Measurements from ENCODE around the gene CHRNA3. TPM values are rescaled to one million over a fixed set of nuclear protein-coding genes. Genes with fewer than 3 reads are reported as not detected.

CHRNA3 gene
- total RNA-seq, 1 experiment from 2014 or later = not detected

- no peak overlapping the region for H3K27ac ChIP-seq (ENCODE audit: low read depth, low read length)
- no peaks in the 10 kb centered on the region for H3K79me2 ChIP-seq (ENCODE audit: insufficient read depth, low read length)
- ChIA-PET RAD21 (ENCODE audit: low non-redundant PET in 1 of 2, low total read pairs in 2 of 2, uncharacterized antibody in 2 of 2, unreplicated experiment in 2 of 2) (no interaction called here), CTCF (interaction anchor here (1.7 kb wide), 1 partner anchor 8 kb away, joined by 3 read pairs; no protein-coding TSS in a partner anchor), POLR2A (no interaction called here)
- H3K4me1 ChIP-seq (ENCODE audit: control insufficient read depth in 1 of 2, insufficient read depth in 2 of 2, low read length in 2 of 2) = no peaks in the 10 kb centered on the region
- H3K36me3 ChIP-seq (ENCODE audit: control insufficient read depth in 1 of 2, insufficient read depth in 2 of 2, low read length in 2 of 2) = no peaks in the 10 kb centered on the region
- H3K9me3 ChIP-seq (ENCODE audit: control insufficient read depth in 1 of 2, insufficient read depth in 1 of 2, low read depth in 1 of 2, low read length in 2 of 2) = peaks cover 6 to 9% of the 10 kb centered on the region in 2 experiments; a peak in 1 of 4 replicates
- no peak overlapping the region for H2AFZ ChIP-seq (ENCODE audit: low read depth, low read length, poor library complexity, severe bottlenecking)
- H3K4me2 ChIP-seq (ENCODE audit: low read length) = no peak overlapping the region
- no peak overlapping the region for H3K9ac ChIP-seq (ENCODE audit: low read length)
- H4K20me1 ChIP-seq (ENCODE audit: insufficient read depth) = no peaks in the 10 kb centered on the region
- TF ChIP-seq REST (IDR thresholded peaks at IDR 0.05; ENCODE audit: low read depth) (no peak), FOSL1 (IDR thresholded peaks at IDR 0.05; ENCODE audit: low read depth) (no peak), ZNF274 (IDR thresholded peaks at IDR 0.05; ENCODE audit: low read depth, low read length) (no peak), CTCF (IDR thresholded peaks at IDR 0.05 in 2 of 3, conservative IDR thresholded peaks at IDR 0.05 in 1 of 3; ENCODE audit: borderline replicate concordance in 1 of 3, insufficient read depth in 1 of 3, low read depth in 2 of 3, low read length in 2 of 3) (no peak), POLR2AphosphoS5 (IDR thresholded peaks at IDR 0.05; ENCODE audit: low read depth, low read length) (no peak), MAX (IDR thresholded peaks at IDR 0.05) (no peak)
- no peak overlapping the region for H3K4me3 ChIP-seq (replicated peaks in 1 of 2; ENCODE audit: low read depth in 1 of 2, low read length in 2 of 2)
- no peaks in the 10 kb centered on the region for H3K9me2 ChIP-seq (ENCODE audit: insufficient read depth)
- intact Hi-C loops (cut with micrococcal nuclease) = no loop called here
- no peak for ATAC-seq
- no peak for DNase-seq (ENCODE audit: low read depth, low spot score)
- BruUV-seq (replicated peaks) = no TSS peak
- no peaks in the 10 kb centered on the region for H3K27me3 ChIP-seq (ENCODE audit: insufficient read depth, low read length)
These were observed 10.3 kb upstream of the CHRNA3 start for GRCh38 chr15:78630886-78631633.

Data from HCT116 (cell line).